Pericardium fibroblast (primary cell): ENCODE data around the gene OR1L4. TPM values are rescaled to one million over a fixed set of nuclear protein-coding genes. Genes with fewer than 3 reads are reported as not detected.

Source experiments
- total RNA-seq: library from RNA; depleted of rRNA; stranded (reverse); fragments of >200 nt; gene quantifications from 2 replicates; pipeline ENCODE4 v1.2.3, GENCODE V29; 2015

Gene OR1L4
- total RNA-seq = not detected in 2 replicates

GRCh38 chr9:122723690-122724089, at the start of gene OR1L4:
Gene OR1L4, plus strand, starts transcription at chr9:122723990. Its CDS starts 0 bp downstream, at chr9:122723990.

GRCh38 chr9:122742003-122742402, 18.2 kb downstream of the OR1L4 start, which contains the start of gene OR1L6:
Gene OR1L6, plus strand, starts transcription at chr9:122742303. Its CDS starts 7,545 bp downstream, at chr9:122749848.

Other genes starting within 250 kb of the OR1L4 start
- not detected in 2 replicates for gene OR1J1, start 246.1 kb upstream of the OR1L4 start, total RNA-seq
- not detected in 2 replicates for gene OR1J2, start 213.2 kb upstream of the OR1L4 start, total RNA-seq
- gene OR1J4, start 204.8 kb upstream of the OR1L4 start, total RNA-seq = not detected in 2 replicates
- gene OR1N1, start 196.7 kb upstream of the OR1L4 start, total RNA-seq = not detected in 2 replicates
- gene OR1N2, start 170.9 kb upstream of the OR1L4 start, total RNA-seq = not detected in 2 replicates
- not detected in 2 replicates for gene OR1L8, start 140.6 kb upstream of the OR1L4 start, total RNA-seq
- gene OR1Q1, start 109.3 kb upstream of the OR1L4 start, total RNA-seq = not detected in 2 replicates
- gene OR1B1, start 66.4 kb upstream of the OR1L4 start, total RNA-seq = not detected in 2 replicates
- gene OR1L1, start 62.3 kb upstream of the OR1L4 start, total RNA-seq = not detected in 2 replicates
- gene OR1L3, start 48.9 kb upstream of the OR1L4 start, total RNA-seq = not detected in 2 replicates
- gene OR1L6, start 18.3 kb downstream of the OR1L4 start, total RNA-seq = not detected in 2 replicates
- gene OR5C1, start 64.9 kb downstream of the OR1L4 start, total RNA-seq = not detected in 2 replicates
- gene OR1K1, start 76.1 kb downstream of the OR1L4 start, total RNA-seq = not detected in 2 replicates
- 14.6 and 14.8 TPM in 2 replicates for gene PDCL, start 104.6 kb downstream of the OR1L4 start, total RNA-seq
- 18.9 and 21.8 TPM in 2 replicates for gene RC3H2, start 181.4 kb downstream of the OR1L4 start, total RNA-seq
- gene ZBTB6, start 189.3 kb downstream of the OR1L4 start, total RNA-seq = 3.6 and 5.6 TPM in 2 replicates
- gene ZBTB26, start 207.5 kb downstream of the OR1L4 start, total RNA-seq = 2.6 and 2.8 TPM in 2 replicates
- gene RABGAP1, start 217.0 kb downstream of the OR1L4 start, total RNA-seq = 12.9 and 21.4 TPM in 2 replicates